HepG2 (cell line): ENCODE data around the gene SRSF3. TPM values are rescaled to one million over a fixed set of nuclear protein-coding genes. Genes with fewer than 3 reads are reported as not detected.
A peak's percentile ranks its signal among the peaks of the same experiment; 100 is the strongest.

ENCODE experiments used
- ARNT2 ChIP-seq: sonication (generic); formaldehyde crosslinking; IDR thresholded peaks from 2 replicates; pipeline ENCODE4 v1.8.0; 2022; ENCODE audit warnings: mild to moderate bottlenecking, low read depth, missing genetic modification reagents, moderate library complexity
- FIP1L1 ChIP-seq: fragments of 200-400 bp; formaldehyde crosslinking; IDR thresholded peaks from 2 replicates; pipeline ENCODE4 v1.6.1; 2018; ENCODE audit warnings: low read depth, mild to moderate bottlenecking, low read length, moderate library complexity, borderline replicate concordance; ENCODE audit not compliant: insufficient read depth
- FOXO4 ChIP-seq: sonication (generic); formaldehyde crosslinking; conservative IDR thresholded peaks from 2 replicates; pipeline ENCODE4 v1.8.1; 2023; ENCODE audit warnings: missing genetic modification reagents
- PHF21A ChIP-seq: sonication (generic); formaldehyde crosslinking; IDR thresholded peaks from 2 replicates; pipeline ENCODE4 v1.5.0; 2020; ENCODE audit warnings: mild to moderate bottlenecking, missing genetic modification reagents
- RXRB ChIP-seq: IDR thresholded peaks from 2 replicates; pipeline ENCODE4 v1.6.1; 2016; ENCODE audit warnings: borderline replicate concordance, missing genetic modification reagents, missing compliant biosample characterization
- SP140L ChIP-seq: sonication (generic); formaldehyde crosslinking; IDR thresholded peaks from 2 replicates; pipeline ENCODE4 v1.4.0; 2020; ENCODE audit warnings: missing genetic modification reagents, borderline replicate concordance
- SP4 ChIP-seq: sonication (generic); formaldehyde crosslinking; IDR thresholded peaks from 2 replicates; pipeline ENCODE4 v1.8.1; 2023; ENCODE audit warnings: mild to moderate bottlenecking, missing genetic modification reagents
- SP5 ChIP-seq: IDR thresholded peaks from 2 replicates; pipeline ENCODE4 v1.6.1; 2016; ENCODE audit warnings: low read depth, borderline replicate concordance
- XBP1 ChIP-seq: sonication (generic); formaldehyde crosslinking; IDR thresholded peaks from 2 replicates; pipeline ENCODE4 v1.5.0; 2020; ENCODE audit warnings: missing genetic modification reagents
- ZFP90 ChIP-seq: sonication (generic); formaldehyde crosslinking; IDR thresholded peaks from 2 replicates; pipeline ENCODE4 v1.8.0; 2022; ENCODE audit warnings: missing genetic modification reagents, mild to moderate bottlenecking, inconsistent platforms, borderline replicate concordance
- ZNF121 ChIP-seq: sonication (generic); formaldehyde crosslinking; IDR thresholded peaks from 2 replicates; pipeline ENCODE4 v1.5.0; 2020; ENCODE audit warnings: mild to moderate bottlenecking, missing genetic modification reagents
- ZNF451 ChIP-seq: sonication (generic); formaldehyde crosslinking; IDR thresholded peaks from 2 replicates; pipeline ENCODE4 v1.5.0; 2020; ENCODE audit warnings: mild to moderate bottlenecking, missing genetic modification reagents
- ZNF496 ChIP-seq: sonication (generic); formaldehyde crosslinking; IDR thresholded peaks from 2 replicates; pipeline ENCODE4 v1.8.1; 2023; ENCODE audit warnings: mild to moderate bottlenecking, moderate library complexity, missing genetic modification reagents; ENCODE audit not compliant: insufficient replicate concordance
- ZNF513 ChIP-seq: sonication (generic); formaldehyde crosslinking; conservative IDR thresholded peaks from 2 replicates; pipeline ENCODE4 v1.5.0; 2020; ENCODE audit warnings: missing genetic modification reagents
- ZNF543 ChIP-seq: sonication (generic); formaldehyde crosslinking; IDR thresholded peaks from 2 replicates; pipeline ENCODE4 v1.4.0; 2020; ENCODE audit warnings: mild to moderate bottlenecking, missing genetic modification reagents
- ZNF841 ChIP-seq: sonication (generic); formaldehyde crosslinking; IDR thresholded peaks from 2 replicates; pipeline ENCODE4 v1.8.1; 2023; ENCODE audit warnings: missing genetic modification reagents, borderline replicate concordance
- ZSCAN22 ChIP-seq: sonication (generic); formaldehyde crosslinking; IDR thresholded peaks from 2 replicates; pipeline ENCODE4 v1.4.0; 2020; ENCODE audit warnings: mild to moderate bottlenecking, missing genetic modification reagents
- polyA plus RNA-seq, 8 experiments: library from polyadenylated mRNA; depleted of rRNA in 3 of 8; stranded (reverse) in 7 of 8; unstranded in 1 of 8; fragments of >200 nt; fragmentation: Illumina TruSeq in 4 of 8; extraction: Trizol in 4 of 8; gene quantifications; 2 replicates each; pipeline versions ENCODE4 v1.2.1 to v1.2.3, GENCODE V29; 2011 to 2016; ENCODE audit warnings: low read depth in 4 of 8, missing spikeins in 1 of 8, mixed read lengths in 1 of 8; ENCODE audit not compliant: insufficient read depth in 1 of 8
- total RNA-seq, 5 experiments: library from RNA; depleted of rRNA; stranded (reverse); fragments of >200 nt; fragmentation: Illumina TruSeq; extraction: Trizol; gene quantifications; 2 replicates each; pipeline ENCODE4 v1.2.3, GENCODE V29; 2016; ENCODE audit warnings: low read depth in 1 of 5
- TF ChIP-seq, protein P1 (sequence below): IDR thresholded peaks from 2 replicates; pipeline ENCODE4 v1.6.1; 2016; ENCODE audit warnings: missing genetic modification reagents, missing compliant biosample characterization
- TF ChIP-seq, protein P2 (sequence below): sonication (generic); formaldehyde crosslinking; IDR thresholded peaks from 2 replicates; pipeline ENCODE4 v1.5.1; 2020; ENCODE audit warnings: mild to moderate bottlenecking, missing genetic modification reagents, moderate library complexity

Gene SRSF3
- total and polyA plus RNA-seq, 2 of the 13 experiments (the other 11 are each of a cell fraction or from before 2014, with no cell fraction given) = 206 to 684 TPM

DNA sequence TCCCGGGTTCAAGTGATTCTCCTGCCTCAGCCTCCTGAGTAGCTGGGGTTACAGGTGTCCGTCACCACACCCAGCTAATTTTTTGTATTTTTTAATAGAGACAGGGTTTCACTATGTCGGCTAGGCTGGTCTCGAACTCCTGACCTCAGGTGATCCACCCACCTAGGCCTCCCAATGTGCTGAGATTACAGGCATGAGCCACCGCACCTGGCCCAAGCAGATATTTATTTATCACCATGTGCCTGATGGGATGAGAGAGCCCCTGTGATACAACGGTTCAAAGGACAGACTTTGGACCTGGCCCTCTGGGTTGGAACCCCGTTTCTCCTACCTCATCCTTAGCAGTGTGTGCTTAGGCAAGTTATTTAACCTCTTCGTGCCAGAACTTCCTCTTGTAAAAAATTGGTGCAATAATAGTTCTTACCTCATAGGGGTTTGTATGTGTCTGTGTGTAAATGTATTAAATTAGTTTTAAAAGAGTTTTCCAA, 27.7 kb upstream of the SRSF3 start (continued):
- TF ChIP-seq ZNF543 (CRISPR knock-in tag) (no peak), ZNF451 (no peak), ZNF121 (CRISPR knock-in tag) (peak; percentile 58; the same call in 1 of the 2 replicates), PHF21A (CRISPR knock-in tag) (peak; percentile 98), ZNF513 (no peak), FOXO4 (CRISPR knock-in tag) (no peak), ZNF496 (CRISPR knock-in tag) (no peak), SP5 (CRISPR knock-in tag) (peak; percentile 59; the same call in 1 of the 2 replicates), FIP1L1 (no peak), XBP1 (no peak), ZNF841 (no peak), ZSCAN22 (no peak), SP4 (CRISPR knock-in tag) (no peak), ZFP90 (no peak), SP140L (CRISPR knock-in tag) (no peak), ARNT2 (CRISPR knock-in tag) (no peak), RXRB (CRISPR knock-in tag) (peak; percentile 80)
- TF ChIP-seq, protein P1, sequence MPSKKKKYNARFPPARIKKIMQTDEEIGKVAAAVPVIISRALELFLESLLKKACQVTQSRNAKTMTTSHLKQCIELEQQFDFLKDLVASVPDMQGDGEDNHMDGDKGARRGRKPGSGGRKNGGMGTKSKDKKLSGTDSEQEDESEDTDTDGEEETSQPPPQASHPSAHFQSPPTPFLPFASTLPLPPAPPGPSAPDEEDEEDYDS = peak; percentile 59; the same call in 1 of the 2 replicates
- TF ChIP-seq, protein P2, sequence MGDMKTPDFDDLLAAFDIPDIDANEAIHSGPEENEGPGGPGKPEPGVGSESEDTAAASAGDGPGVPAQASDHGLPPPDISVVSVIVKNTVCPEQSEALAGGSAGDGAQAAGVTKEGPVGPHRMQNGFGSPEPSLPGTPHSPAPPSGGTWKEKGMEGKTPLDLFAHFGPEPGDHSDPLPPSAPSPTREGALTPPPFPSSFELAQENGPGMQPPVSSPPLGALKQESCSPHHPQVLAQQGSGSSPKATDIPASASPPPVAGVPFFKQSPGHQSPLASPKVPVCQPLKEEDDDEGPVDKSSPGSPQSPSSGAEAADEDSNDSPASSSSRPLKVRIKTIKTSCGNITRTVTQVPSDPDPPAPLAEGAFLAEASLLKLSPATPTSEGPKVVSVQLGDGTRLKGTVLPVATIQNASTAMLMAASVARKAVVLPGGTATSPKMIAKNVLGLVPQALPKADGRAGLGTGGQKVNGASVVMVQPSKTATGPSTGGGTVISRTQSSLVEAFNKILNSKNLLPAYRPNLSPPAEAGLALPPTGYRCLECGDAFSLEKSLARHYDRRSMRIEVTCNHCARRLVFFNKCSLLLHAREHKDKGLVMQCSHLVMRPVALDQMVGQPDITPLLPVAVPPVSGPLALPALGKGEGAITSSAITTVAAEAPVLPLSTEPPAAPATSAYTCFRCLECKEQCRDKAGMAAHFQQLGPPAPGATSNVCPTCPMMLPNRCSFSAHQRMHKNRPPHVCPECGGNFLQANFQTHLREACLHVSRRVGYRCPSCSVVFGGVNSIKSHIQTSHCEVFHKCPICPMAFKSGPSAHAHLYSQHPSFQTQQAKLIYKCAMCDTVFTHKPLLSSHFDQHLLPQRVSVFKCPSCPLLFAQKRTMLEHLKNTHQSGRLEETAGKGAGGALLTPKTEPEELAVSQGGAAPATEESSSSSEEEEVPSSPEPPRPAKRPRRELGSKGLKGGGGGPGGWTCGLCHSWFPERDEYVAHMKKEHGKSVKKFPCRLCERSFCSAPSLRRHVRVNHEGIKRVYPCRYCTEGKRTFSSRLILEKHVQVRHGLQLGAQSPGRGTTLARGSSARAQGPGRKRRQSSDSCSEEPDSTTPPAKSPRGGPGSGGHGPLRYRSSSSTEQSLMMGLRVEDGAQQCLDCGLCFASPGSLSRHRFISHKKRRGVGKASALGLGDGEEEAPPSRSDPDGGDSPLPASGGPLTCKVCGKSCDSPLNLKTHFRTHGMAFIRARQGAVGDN (CRISPR knock-in tag) = no peak; the same call in 1 of the 2 replicates
